Stimulated activated CD4-positive, alpha-beta T cell treated with anti-CD3 and anti-CD28 coated beads, Interleukin-4, amount 100 ng/mL, for 24 hours (primary cell): Measurements from ENCODE around the gene GAN.
A peak's percentile ranks its signal among the peaks of the same experiment; 100 is the strongest.
"Not testable (repeated sequence)": the region's sequence is repeated elsewhere in the genome, so short reads cannot be mapped to it uniquely, and the experiment has no call there.

Experiments used
- DNase-seq: peaks from one replicate; pipeline ENCODE4 v3.0.0-alpha.2; 2020

Gene GAN

GRCh38 chr16:81310045-81310644 is 4.6 kb upstream of the GAN start:
- DNase-seq: peak; percentile 41

- DNase-seq: no peak
These were observed 3.0 kb upstream of the GAN start for GRCh38 chr16:81311762-81312161.

- DNase-seq: peak; percentile 6
These were observed 810 bp upstream of the GAN start for GRCh38 chr16:81313701-81314602.

- DNase-seq: peak; percentile 47
These were observed 761 bp downstream of the GAN start for GRCh38 chr16:81315271-81316175.

- DNase-seq: no peak
These were observed 1.4 kb downstream of the GAN start for GRCh38 chr16:81316176-81316496.

- DNase-seq: no peak
These were observed 3.9 kb downstream of the GAN start for GRCh38 chr16:81318711-81319110.

- no peak for DNase-seq
These were observed 4.6 kb downstream of the GAN start for GRCh38 chr16:81319221-81319912.

GRCh38 chr16:81321039-81321438 is 6.3 kb downstream of the GAN start:
- DNase-seq: no peak

GRCh38 chr16:81321536-81321935 is 6.8 kb downstream of the GAN start:
- DNase-seq: no peak

- no peak for DNase-seq
These were observed 10.0 kb downstream of the GAN start for GRCh38 chr16:81324808-81325207.

GRCh38 chr16:81327011-81327410 is 12.2 kb downstream of the GAN start:
- no peak for DNase-seq

- no peak for DNase-seq
These were observed 12.9 kb downstream of the GAN start for GRCh38 chr16:81327447-81328196.

- DNase-seq: no peak
These were observed 15.2 kb downstream of the GAN start for GRCh38 chr16:81329947-81330346.

GRCh38 chr16:81333356-81333755 is 18.6 kb downstream of the GAN start:
- no peak for DNase-seq

- DNase-seq: peak; percentile 23
These were observed 20.9 kb downstream of the GAN start for GRCh38 chr16:81335669-81336068.

GRCh38 chr16:81337097-81337496 is 22.3 kb downstream of the GAN start:
- no peak for DNase-seq

GRCh38 chr16:81345172-81345571 is 30.4 kb downstream of the GAN start:
- not testable (repeated sequence) for DNase-seq

- no peak for DNase-seq
These were observed 32.7 kb downstream of the GAN start for GRCh38 chr16:81347425-81347824.

- DNase-seq: no peak
These were observed 35.0 kb downstream of the GAN start for GRCh38 chr16:81349608-81350305.

GRCh38 chr16:81350306-81350615 is 35.5 kb downstream of the GAN start:
- no peak for DNase-seq

- no peak for DNase-seq
These were observed 39.1 kb downstream of the GAN start for GRCh38 chr16:81353895-81354294.
